ENCODE results near the gene SURF4.
"Not testable (repeated sequence)": the region's sequence is repeated elsewhere in the genome, so short reads cannot be mapped to it uniquely, and the experiment has no call there.

Gene SURF4

DNA sequence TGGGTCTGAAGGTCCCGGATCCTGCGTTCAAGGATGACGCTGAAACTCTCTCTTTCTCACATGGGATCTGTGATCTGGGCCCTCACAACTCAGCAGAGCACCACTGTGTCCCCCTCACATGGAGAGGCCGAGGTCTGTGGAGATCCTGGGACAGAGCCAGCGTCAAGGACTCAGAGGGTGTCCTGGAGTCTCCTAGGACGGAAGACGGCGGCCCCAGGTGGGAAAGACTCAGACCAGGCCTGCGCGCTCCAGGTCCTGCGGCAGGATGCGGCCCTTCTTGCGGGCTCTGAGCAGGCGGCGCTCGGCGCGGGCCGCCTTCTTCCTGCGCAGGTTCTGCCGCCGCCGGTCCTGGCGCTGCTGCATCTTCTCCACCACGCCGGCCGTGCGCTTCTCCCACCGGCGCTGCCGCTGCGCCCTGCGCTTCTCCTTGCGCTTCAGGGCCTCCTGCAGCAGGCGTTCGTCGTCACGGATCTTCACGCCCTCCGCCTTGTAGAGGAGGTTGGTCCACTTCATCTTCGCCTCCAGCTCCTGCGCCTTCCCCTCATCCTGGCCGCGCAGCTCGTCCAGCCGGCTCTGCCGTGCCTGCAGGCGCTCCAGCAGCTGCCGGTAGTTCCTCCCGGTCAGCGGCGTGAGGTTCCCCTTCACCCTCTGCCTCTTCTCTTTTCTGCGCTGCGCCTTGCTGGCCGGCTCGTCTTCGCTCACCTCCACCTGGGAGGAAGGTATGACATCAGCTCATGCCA lies 44.0 kb downstream of the SURF4 start:
- no peak for DNase-seq

- no peak for DNase-seq
Measured at GRCh38 chr9:133331221-133331620, 44.6 kb downstream of the SURF4 start.

- DNase-seq = not testable (repeated sequence)
Measured at GRCh38 chr9:133329306-133330156, 46.3 kb downstream of the SURF4 start.

DNA sequence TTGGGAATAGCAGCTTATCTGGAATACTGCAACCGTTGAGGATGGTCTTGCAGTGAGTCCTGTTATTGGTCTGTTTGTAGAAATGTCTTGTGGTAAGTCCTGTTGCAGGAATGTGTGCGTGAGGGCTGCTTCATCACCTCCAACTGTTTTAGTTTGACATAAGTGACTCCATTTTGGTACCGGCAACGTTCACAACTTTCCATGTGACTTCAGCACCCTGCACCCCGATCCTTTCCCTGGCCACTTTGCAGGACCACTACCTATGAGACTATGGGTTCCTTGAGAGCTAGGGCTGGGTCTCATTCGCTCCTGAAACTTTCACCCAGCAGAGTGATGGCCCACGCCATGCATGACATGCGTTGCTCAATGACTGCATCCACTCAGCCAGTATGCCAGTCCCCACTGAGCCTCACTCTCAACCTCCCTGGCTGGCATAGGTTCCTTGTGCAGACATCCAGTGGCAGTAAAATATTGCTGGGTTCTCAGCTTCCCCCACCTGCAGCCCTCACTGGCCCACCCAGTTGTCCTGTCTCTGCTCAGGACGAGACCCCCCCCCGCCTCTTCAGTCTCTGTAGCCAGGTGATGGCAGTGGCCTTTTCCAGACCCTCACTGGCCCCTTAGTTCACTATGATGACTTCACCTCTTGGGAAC lies 47.9 kb downstream of the SURF4 start:
- no peak for DNase-seq

DNA sequence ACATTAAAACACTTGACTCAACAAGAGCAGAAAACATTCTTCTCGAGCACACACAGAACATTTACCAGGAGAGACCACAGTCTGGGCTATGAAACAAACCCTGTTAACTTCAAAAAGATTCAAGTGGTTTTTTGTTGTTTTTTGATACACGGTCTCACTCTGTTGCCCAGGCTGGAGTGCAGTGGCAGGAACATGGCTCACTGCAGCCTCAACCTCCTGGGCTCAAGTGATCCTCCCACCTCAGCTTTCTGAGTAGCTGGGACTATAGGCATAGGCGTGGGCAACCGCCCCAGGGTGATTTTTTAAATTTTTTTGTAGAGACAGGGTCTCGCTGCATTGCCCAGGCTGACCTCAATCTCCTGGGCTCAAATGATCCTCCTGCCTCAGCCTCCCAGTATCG lies 48.8 kb downstream of the SURF4 start:
- DNase-seq = not testable (repeated sequence)

DNA sequence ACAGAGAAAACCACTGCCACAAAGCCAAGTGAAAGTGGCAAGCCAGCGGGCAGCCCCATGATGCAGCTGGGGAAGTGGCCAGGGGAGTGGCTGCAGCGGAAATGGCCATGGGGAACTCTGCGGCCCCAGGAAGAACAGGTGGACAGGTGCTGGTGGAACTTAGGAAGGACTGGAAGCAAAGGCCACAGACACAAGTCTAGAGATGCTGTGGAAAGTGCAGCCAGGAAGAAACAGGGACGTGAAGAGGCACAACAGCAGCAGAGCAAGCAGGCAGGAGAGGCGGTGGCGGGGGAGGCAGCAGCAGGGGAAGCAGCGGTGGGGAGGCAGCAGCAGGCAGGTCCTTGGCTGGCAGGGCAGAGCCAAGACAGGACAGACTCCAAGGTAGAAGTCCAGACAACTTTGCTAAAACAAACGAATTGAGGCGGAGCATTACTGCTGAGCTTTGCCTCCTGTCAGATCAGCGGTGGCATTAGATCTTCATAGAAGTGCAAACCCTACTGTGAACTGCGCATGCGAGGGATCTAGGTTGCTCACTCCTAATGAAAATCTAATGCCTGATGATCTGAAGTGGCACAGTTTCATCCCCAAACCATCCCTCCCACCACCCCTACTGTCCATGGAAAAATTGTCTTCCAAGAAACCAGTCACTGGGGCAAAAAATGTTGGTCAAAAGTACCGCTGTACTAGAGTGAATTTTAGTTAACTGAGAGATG lies 51.7 kb downstream of the SURF4 start:
- no peak for DNase-seq

GRCh38 chr9:133323211-133323610 lies 52.6 kb downstream of the SURF4 start:
- DNase-seq = no peak

GRCh38 chr9:133322701-133323100 lies 53.2 kb downstream of the SURF4 start:
- DNase-seq = no peak

DNA sequence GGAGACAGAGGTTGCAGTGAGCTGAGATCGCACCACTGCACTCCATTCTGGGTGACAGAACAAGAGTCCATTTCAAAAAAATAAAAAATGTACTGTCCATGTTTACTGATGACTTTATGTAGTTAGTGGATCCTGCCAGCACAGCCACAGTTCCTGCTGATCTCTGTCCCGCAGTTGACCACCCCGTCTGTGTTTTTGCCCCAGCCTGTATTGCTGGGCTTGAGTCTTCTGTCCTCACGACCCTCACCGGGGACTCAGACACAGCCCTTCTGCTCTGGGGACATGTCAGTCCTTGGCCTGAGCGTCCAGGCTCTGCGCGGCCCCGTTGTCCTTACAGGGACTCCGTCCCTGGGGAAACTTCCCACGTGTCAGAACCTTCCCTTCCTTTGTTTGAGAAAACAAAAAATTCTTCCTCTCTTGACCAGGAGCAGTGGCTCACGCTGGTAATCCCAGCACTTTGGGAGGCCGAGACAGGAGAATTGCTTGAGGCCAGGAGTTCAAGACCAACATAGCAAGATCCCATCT lies 54.4 kb downstream of the SURF4 start:
- no peak for DNase-seq

- no peak for DNase-seq
Measured at GRCh38 chr9:133320421-133320881, 55.4 kb downstream of the SURF4 start.

DNA sequence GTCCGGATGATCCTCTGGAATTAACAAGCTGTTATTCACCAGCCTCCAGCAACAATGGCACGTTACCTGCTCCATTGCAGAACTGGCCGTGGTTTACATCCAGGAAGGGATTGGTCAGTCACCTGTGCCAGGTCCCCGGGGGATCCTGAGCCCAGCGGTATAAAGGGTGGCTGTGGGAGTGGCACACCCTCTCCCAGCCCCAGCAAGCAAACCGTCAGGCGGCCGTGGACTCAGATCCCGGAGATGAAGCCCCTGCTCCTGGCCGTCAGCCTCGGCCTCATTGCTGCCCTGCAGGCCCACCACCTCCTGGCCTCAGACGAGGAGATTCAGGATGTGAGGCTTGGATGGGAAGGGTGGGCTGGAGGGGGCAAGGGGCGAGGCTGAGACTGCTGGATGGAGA lies 58.3 kb downstream of the SURF4 start:
- not testable (repeated sequence) for DNase-seq

- no peak for DNase-seq
Measured at GRCh38 chr9:133315997-133316396, 59.9 kb downstream of the SURF4 start.

Measured in stimulated activated naive CD4-positive, alpha-beta T cell treated with Interleukin-2 at 50 U/mL for 16 hours (primary cell).